H7 (cell line): Measurements from ENCODE around the gene CYP27C1. TPM values are rescaled to one million over a fixed set of nuclear protein-coding genes. Genes with fewer than 3 reads are reported as not detected.
"Not testable (repeated sequence)": the region's sequence is repeated elsewhere in the genome, so short reads cannot be mapped to it uniquely, and the experiment has no call there.

ENCODE experiments used
- DNase-seq: peaks from one replicate; pipeline ENCODE4 v3.0.0; 2012
- H3K27me3 ChIP-seq: 2 replicates; pipeline ENCODE4 v1.6.0; 2011; ENCODE audit warnings: mild to moderate bottlenecking, low read length; ENCODE audit not compliant: control insufficient read depth, insufficient read depth
- H3K36me3 ChIP-seq: replicated peaks from 2 replicates; pipeline ENCODE4 v1.5.1; 2011; ENCODE audit warnings: low read length; ENCODE audit not compliant: control insufficient read depth, insufficient read depth
- H3K4me3 ChIP-seq: 2 replicates; pipeline ENCODE4 v1.5.1; 2011; ENCODE audit warnings: low read depth, mild to moderate bottlenecking, control low read depth, low read length, moderate library complexity; ENCODE audit not compliant: insufficient read depth
- total RNA-seq: library from RNA; depleted of rRNA; stranded (reverse); fragments of >200 nt; shearing (Covaris generic); gene quantifications from 2 replicates; pipeline ENCODE4 v1.2.3, GENCODE V29; 2014

The CYP27C1 gene
- total RNA-seq, 1 experiment from 2014 or later: 0.83 TPM

DNA sequence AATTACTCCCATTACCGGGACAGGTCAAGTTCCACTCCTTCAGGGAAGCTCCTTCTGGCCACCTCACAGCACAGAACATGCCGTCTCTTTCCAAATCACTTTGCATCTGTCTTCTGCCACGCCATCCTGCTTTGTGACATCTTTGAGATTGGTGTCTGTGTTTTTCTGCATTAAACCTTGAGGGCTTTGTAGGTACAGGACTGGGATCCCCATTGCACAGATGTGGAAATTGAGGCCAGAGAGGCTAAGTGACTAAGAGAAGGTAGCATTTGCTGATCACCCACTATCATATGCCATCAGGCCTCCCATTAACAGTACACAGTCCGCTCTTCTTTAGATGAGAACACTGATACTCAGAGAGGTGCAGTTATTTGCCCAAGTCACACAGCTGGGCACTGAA, 9.5 kb upstream of the CYP27C1 start:
- H3K27me3 ChIP-seq: no peaks in the 10 kb centered on the region
- no peaks in the 10 kb centered on the region for H3K36me3 ChIP-seq
- no peak overlapping the region for H3K4me3 ChIP-seq
- DNase-seq: no peak

DNA sequence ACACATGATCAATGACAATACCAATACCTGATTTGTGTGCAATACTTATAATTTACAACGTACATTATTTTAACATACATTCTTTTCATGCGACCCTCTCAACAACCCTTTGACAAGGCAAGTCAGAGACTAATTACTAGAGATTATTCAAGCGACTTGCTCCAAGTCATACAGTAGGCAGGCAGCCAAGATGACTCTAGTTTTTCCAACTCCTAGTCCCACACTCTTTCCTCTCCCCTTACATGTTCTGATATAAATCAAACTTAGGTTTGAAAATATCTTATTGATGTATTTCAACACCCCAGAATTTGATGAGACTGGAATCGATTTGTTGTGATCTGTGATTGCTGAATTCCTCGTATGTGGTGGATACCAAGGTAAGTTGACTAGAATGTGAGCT, 8.0 kb upstream of the CYP27C1 start:
- Histone ChIP-seq H3K27me3 (no peaks in the 10 kb centered on the region), H3K4me3 (no peak overlapping the region), H3K36me3 (no peaks in the 10 kb centered on the region)
- no peak for DNase-seq

DNA sequence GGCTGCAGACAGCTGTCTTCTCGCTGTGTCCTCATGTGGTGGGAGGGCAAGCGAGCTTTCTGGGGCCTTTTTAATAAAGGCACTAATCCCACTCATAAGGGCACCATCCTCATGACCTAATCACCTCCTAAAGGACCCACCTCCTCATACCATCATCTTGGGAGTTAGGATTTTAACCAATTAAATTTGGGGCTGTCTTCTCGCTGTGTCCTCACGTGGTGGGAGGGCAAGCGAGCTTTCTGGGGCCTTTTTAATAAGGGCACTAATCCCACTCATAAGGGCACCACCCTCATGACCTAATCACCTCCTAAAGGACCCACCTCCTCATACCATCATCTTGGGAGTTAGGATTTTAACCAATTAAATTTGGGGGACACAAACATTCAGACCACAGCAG, 7.2 kb upstream of the CYP27C1 start:
- H3K4me3 ChIP-seq, DNase-seq: not testable (repeated sequence)

DNA sequence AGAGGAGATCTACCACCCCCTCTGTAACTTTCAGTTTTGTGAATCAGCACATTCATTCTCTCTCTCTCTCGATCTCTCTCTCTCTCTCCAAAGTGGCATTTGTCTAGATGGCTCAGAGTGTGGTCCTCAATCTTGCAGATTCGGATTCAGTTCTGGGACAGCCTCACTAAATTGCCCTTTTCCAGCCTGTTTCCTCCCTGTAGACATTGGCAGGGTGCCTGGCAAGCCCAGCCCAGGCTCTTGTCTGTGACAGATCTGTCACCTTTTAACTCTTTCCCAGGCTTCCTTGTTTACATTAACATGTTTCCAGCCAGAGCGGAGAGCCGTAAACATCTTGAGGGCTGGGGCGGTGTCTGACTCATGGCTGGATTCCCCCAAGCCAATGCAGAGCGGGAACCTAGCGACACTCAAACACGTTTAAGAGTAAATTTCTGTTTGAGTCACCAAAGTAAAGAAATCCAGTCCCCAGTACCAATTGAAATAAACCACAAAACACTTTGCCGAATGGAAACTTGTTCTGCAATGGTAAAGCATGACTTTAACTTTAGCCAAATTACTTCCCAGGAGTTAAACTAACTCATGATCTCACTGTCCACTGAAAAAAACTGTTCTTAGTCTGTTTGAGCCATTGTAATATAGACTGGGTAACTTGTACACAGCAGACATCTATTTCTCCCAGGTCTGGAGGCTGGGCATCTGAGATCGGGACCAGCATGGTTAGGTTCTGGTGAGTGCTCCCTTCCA, 6.6 kb upstream of the CYP27C1 start:
- H3K27me3 ChIP-seq: no peaks in the 10 kb centered on the region
- H3K4me3 ChIP-seq: no peak overlapping the region
- no peaks in the 10 kb centered on the region for H3K36me3 ChIP-seq
- DNase-seq: no peak

More for the DNA sequence above, 7.2 kb upstream of the CYP27C1 start:
- not testable (repeated sequence) for H3K27me3 ChIP-seq, H3K36me3 ChIP-seq

DNA sequence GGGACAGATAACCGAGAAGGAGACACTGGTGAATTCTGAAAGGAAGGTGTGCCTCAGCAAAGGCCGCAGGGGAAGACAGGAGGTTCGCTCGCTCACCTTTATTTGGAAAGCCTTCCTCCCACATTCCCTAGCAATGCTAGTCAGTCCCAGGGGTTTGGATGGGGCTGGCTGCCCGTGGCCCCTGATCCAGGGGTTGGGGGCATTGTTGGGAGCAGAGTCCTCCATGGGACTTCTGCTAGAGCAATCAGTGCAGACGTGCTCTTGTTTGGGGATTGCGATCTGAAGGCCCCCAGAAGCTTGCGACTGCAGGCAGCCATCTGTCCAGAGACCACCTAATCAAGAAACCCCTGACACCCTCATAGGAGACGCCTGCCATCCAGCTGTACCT, 6.0 kb upstream of the CYP27C1 start:
- H3K4me3 ChIP-seq: no peak overlapping the region
- H3K27me3 ChIP-seq: no peaks in the 10 kb centered on the region
- no peak for DNase-seq
- H3K36me3 ChIP-seq: no peaks in the 10 kb centered on the region

DNA sequence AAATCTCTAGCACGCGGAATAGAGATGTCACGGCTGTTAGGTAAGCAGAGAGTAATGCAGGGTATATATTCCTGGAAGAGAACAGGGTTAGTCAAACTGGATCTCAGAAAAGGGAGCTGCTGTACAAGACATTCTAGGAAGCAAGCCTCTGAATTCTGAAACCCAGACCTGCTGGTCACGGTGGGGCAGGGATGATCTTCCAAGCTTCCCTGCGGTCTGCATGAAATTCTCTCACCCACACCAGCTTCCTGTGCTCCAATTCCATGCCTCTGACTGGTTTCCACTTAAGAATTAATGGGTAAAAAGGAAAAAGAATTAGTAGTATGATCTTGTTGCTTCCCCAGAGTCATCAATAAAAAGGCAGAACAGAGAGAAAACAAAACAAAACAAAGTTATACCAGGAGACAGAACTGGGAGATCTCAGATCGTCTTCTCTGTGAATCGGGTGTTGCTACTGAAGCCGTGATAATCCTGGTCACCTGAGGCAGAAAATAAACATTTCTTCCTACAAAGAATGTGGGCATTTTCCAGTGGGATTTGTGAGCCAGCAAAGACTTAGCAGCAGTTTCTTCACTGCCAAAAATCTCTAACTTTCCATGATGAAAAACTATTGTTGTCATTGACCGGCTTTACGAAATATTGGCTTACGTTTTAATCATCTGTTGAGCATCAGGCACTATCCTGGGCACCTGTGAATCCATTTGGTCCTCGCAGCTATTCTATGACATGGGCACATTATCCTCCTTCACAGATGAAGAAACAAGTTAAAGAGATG, 5.3 kb upstream of the CYP27C1 start:
- H3K36me3 ChIP-seq: no peaks in the 10 kb centered on the region
- no peak for DNase-seq
- no peak overlapping the region for H3K4me3 ChIP-seq
- peaks cover 3% of the 10 kb centered on the region; the same call in 1 of the 2 replicates for H3K27me3 ChIP-seq

DNA sequence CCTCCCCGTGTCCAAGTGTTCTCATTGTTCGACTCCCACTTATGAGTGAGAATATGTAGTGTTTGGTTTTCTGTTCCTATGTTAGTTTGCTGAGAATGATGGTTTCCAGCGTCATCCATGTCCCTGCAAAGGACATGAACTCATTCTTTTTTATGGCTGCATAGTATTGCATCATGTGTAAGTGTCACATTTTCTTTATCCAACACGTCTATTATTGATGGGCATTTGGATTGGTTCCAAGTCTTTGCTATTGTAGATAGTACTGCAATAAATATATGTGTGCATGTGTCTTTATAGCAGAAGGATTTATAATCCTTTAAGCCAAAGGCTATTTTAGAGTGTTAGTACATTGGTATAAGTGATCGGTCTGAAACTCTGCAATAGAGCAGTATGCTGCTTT, 4.0 kb upstream of the CYP27C1 start:
- not testable (repeated sequence) for DNase-seq, H3K27me3 ChIP-seq, H3K36me3 ChIP-seq, H3K4me3 ChIP-seq

DNA sequence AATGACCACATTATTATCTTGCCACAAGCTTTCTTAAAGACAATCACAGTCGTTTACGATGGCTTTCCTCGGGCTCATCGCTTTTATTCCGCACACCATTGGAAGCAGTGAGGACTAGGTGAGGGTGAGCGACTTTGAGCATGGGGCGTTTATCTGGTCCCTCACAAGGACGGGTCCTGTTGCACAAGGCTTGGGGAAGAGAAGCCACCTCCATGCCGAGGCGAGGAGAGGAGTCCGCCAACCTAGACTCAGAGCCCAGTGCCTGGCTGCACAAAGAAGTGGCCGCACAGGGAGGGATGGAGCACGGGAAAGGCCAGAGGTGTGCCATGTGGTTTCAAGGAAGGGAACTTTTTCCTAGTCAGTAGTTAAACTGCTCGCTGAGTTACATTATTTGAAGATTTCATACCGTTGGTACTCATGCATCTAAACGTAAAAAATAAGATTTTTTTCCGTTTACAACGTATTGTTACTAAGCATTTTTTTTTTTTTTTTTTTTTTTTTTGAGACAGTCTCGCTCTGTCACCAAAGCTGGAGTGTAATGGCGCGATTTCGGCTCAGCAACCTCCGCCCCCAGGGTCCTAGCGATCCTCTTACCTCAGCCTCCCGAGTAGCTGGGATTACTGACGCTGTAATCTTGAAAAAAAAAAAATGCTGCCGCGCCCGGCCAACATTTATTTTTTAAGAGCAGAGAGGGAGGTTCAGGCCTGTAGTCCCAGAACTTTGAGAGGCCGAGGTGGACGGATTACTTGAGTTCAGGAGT, 849 bp upstream of the CYP27C1 start:
- H3K27me3 ChIP-seq: peaks cover 29% of the 10 kb centered on the region
- peak; percentile 80 for DNase-seq
- H3K36me3 ChIP-seq: no peaks in the 10 kb centered on the region
- peak overlapping the region; percentile 80 for H3K4me3 ChIP-seq

DNA sequence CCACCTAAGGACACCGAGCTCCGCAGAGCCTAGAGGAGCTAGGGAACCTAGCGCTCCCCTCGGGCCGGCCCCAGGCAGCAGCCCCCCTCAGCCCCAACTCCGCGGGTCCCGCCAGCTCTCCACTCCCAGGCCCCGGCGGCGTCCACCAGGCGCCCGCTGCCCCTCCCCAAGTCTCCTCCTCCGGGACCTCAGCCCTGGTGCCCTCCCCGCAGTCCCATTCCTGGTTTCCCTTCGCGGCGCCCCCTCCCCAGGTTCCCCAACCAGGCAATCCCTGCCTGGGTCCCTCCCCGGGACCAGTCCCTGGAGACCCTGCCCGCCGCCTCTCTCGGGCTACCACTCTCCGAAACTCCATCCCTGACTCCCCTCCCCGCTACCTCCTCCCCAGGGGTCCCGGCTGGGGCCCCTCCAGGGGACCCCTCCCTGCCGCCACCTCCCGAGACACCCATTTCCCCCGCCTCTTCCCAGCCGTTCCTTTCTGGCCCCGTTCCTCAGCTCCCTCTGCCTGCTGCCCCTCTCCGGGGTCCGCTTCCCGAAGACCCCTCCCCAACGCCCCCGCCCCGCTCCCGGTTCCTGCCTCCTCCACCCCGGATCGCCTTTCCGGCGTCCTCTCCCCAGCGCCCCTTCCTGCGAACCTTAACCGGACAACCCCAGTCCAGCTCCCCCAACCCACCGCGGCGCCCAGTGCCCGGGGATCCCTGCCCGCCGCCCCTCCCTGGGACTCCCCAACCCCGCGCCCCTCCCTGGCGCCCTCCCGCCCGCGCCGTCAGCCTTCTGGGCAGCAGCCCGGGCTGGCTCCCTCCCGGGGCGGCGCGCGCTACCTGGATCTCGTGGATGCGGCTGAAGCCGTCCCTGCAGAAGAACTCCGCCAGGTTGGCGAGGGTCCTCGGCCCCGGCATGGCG, 678 bp downstream of the CYP27C1 start:
- DNase-seq: peak; percentile 86
- H3K4me3 ChIP-seq: peak overlapping the region; percentile 80
- peaks cover 29% of the 10 kb centered on the region for H3K27me3 ChIP-seq
- no peaks in the 10 kb centered on the region for H3K36me3 ChIP-seq

DNA sequence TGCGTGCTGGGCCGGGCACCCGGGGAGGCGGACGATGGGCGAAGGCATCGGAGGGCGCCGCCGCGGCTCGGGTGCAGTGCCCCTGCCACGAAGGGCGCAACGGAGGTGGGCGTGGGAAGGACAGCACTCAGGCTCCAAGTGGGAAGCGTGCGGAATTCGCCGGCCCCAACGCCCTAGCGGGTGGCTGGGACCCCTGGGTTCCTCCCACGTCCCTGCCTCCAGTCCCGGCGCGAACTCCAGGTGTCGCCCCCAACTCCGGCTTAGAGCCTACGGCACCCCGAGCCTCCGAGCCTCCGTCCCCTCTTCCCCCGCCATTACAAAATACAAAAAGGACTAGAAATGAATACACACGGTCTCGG, 1.3 kb downstream of the CYP27C1 start:
- DNase-seq: no peak
- no peaks in the 10 kb centered on the region for H3K36me3 ChIP-seq
- H3K27me3 ChIP-seq: peaks cover 29% of the 10 kb centered on the region
- peak overlapping the region; percentile 80 for H3K4me3 ChIP-seq

DNA sequence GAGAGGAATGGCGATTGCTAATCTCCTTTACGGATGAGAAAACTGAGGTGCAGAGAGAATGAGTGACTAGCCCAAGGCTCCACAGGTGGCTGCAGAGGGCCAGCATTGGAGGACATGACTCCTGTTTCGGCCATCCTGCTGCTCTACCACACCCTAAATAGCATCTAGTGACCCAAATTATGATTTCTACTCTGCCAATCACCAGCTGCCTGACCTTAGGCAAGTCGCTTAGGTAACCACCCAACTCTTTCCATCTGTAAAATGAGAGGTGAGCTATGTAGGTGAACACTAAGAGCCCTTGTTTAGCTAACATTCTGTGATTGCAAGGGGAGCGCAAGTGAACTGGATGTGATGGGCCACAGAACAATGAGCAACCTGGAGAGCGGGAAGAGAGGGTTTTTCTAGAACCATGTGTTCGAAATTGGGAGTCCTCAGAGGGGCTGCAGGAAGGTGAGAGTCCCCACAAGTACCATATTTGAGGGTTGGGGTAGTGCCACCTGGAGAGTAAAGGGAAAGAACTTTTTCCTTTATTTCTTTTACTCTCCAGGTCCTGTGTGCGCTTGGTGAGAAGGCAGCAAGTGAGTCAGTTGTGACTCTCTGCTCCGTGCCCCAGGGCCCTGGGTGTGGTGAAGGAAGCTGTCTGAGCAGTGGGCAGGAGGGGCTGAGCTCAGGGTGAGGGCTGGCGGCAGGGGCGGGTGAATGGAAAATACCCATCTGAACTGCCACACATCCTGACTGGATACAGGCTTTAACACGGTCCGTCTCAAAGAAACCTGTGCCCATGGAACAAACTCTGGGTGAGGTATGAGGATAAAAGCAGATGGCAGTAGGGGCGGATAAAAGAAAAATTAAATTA, 2.4 kb downstream of the CYP27C1 start:
- Histone ChIP-seq H3K36me3 (no peaks in the 10 kb centered on the region), H3K4me3 (no peak overlapping the region), H3K27me3 (peaks cover 29% of the 10 kb centered on the region)
- peak; percentile 64 for DNase-seq

DNA sequence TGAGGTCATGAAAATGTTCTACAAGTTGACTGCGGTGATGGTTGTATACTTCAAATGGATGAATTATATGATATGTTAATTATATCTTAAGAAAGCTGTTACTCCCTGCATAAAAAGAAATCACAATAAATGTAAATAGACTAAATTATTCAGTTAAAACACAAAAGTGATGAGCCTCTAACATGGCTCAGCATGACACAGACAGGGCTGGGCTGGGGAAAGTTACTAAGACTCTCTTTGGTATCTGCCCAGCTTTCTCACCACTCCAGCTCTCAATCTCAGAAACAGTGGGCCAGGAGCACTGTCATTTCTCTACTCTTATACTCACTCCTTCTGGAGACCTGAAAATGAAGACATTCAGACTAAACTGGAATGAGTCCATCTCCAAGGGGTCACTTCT, 3.5 kb downstream of the CYP27C1 start:
- Histone ChIP-seq H3K36me3 (no peaks in the 10 kb centered on the region), H3K27me3 (peaks cover 29% of the 10 kb centered on the region), H3K4me3 (no peak overlapping the region)
- DNase-seq: no peak

DNA sequence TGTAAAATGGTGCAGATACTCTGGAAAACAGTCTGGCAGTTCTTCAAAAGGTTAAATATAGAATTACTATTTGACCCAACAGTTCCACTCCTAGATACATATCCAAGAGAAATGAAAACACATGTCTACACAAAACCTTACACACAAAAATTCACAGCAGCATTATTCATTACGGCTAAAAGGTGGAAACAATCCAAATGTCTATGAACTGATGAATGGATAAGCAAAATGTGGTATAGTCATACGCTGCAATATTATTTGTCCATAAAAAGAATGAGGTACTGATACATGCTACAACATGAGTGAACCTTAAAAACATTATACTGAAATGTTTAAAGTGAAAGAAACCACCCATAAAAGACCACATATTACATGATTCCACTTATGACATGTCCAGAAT, 4.0 kb downstream of the CYP27C1 start:
- Histone ChIP-seq H3K4me3 (no peak overlapping the region), H3K27me3 (peaks cover 29% of the 10 kb centered on the region)
- no peak for DNase-seq

More for the DNA sequence above, 4.0 kb downstream of the CYP27C1 start:
- H3K36me3 ChIP-seq: no peaks in the 10 kb centered on the region
